Stimulated activated CD8-positive, alpha-beta memory T cell treated with anti-CD3 and anti-CD28 coated beads, Interleukin-7, amount 100 ng/mL, for 48 hours (primary cell): ENCODE results near the gene CAMK4.
"Not testable (repeated sequence)": the region's sequence is repeated elsewhere in the genome, so short reads cannot be mapped to it uniquely, and the experiment has no call there.

Experiments used
- DNase-seq, 2 donors: peaks; one replicate each; pipeline ENCODE4 v3.0.0-alpha.2; 2020; ENCODE audit warnings: low read depth in 1 of 2; ENCODE audit errors: extremely low read depth in 1 of 2

CAMK4 gene

DNA sequence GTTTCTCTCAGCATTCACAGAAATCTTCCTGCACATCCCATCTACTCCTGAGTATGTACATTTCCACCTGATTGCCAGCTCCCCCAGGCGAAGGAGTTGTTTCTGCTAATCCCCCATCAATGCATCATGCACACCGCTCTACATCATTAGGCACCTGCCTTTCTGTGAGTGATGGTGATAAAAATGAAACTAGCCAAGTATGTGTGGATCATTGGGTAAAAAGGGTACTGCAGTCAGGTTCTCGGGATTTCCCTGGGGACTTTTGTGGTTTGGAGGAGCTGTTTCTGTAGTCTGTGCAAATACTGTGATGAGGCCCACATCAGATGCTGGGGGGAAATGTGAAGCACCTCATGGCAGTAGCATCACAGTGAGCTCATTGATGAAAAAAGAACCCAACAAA is 30.4 kb downstream of the CAMK4 start:
- peak; percentile 30 to 81 for DNase-seq

DNA sequence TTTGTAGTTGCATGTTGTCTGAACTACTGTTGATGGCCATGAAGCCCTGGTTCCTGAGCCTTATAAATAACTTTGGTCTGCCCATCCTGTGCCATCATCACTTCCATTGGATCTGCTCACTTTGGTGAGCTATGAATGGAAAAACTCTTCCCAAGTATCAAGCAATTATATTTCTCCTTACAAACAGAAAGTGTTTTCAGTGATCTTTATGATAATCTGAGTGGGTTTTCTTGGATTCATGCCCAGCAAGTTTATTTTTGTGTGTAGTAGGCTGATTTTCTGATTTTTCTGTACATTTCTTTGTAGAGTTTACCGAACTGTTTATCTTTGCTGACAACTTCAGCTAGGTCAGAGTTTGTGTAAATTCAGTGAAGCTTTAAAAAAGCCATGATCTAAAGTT is 31.0 kb downstream of the CAMK4 start:
- DNase-seq: no peak

DNA sequence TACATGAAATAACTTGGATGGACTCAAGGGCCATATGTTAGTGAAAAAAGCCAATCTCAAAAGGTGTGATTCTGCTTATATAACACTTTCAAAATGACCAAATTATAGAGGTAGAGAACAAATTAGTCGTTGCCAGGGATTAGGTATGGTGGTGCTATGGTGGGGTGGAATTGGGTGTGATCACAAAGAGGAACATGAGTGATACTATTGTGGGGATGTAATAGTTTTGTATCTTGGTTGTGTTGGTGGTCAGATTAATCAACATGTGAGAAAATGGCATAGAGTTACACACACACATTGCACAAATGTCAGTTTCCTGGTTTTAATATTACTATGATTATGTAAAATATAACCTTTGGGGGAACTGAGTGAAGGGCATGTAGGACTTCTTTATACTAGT is 31.9 kb downstream of the CAMK4 start:
- no peak for DNase-seq

DNA sequence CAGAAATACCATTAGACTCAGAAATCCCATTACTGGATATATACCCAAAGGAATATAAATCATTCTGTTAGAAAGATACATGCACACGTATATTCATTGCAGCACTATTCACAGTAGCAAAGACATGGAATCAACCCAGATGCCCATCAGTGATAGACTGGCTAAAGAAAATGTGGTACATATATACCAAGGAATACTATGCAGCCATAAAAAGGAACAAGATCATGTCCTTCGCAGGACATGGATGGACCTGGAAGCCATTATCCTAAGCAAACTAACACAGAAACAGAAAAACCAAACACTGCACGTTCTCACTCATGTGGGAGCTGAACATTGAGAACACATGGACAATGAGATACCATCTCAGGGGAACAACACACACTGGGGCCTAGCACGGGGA is 33.4 kb downstream of the CAMK4 start:
- DNase-seq: not testable (repeated sequence)

DNA sequence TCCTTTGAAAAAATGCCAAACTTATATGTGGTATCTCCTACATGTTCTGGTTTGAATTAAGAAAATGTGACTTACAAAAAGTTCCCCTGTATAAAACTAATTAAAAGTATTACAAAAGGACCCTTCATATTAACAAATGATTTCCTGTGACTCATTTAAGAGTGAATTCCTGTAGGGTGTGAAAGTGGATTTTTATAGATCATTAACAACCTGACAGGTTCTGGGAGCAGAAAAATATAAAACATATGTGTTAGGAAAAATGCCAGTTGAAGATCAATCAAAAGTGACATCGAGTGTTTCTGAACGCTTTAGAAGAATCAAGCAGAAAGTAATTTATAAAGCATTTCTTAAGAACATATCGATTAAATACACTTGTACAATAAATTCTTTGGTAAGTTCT is 35.5 kb downstream of the CAMK4 start:
- DNase-seq: no peak

DNA sequence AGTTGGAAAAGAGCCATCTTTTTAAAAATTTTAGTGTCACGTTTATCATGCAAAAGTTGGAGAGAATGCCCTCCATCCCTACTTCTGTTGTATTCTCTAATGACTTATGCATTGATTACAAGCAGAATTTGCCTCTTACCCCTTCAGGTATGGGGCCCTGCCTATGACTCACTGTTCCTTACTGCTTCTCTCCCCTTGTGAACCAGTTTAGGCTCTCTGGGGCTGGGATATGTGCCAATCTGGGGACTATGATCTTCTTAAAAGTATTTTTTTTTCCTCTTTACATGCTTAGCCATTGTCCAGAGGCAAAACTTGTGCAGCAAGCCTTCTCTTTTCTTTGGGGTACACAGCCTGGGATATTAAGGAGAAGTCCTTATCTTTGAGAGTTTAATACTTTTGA is 37.4 kb downstream of the CAMK4 start:
- no peak for DNase-seq

DNA sequence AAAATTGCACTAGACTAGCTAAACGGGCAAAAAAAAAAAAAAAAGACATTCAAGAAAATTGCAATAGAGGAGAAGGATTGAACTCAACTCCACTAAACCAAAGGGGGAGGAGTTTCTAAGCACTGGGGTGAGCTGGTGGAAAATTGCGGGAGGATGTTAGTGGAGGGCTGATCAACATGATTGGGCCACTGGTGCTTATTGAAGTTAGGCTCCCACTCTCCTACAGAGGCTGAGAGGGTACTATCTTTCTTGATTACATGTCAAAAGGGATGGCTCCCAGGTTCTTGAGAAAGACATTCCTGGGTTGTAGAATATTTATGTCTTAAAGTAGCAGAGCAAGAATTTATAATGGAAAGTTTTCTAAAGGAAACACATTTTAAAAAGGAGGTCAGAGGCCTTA is 38.0 kb downstream of the CAMK4 start:
- no peak for DNase-seq

DNA sequence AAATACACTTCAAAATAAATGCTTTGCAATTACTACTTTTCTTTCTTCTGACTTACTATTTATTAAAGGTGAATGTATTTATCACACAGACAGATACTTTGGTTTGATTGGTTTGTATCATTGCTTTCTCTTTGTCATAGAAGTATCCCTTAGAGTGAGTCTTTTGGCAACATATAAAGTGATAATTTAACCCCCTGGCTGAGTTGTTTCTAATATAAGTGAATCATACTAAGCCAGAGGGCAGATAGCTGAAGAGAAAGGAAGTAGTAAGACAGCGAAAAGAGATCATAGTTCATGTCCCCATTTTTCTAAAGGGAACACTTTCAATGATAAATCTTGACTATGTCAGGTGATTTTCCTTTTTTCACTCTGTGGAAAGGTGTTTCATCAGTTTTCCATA is 38.6 kb downstream of the CAMK4 start:
- DNase-seq: no peak

DNA sequence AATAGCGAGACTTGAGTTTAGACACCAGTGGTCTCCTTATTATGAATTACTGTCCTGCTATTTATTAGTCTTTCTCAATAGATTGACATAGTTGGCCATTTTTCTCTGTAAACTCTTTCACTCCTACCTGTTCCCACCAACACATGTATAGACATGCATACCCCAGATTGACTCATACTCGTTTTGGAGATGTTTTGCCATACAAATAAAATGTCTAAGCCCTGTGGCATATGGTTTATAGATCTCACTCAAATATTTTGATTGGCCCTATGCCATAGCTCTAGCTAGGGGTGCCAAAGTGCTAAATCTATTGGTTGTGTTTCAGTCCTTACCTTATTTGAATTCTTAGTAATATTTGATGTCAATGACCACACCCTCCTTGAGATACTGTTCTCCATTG is 42.3 kb downstream of the CAMK4 start:
- DNase-seq: no peak

DNA sequence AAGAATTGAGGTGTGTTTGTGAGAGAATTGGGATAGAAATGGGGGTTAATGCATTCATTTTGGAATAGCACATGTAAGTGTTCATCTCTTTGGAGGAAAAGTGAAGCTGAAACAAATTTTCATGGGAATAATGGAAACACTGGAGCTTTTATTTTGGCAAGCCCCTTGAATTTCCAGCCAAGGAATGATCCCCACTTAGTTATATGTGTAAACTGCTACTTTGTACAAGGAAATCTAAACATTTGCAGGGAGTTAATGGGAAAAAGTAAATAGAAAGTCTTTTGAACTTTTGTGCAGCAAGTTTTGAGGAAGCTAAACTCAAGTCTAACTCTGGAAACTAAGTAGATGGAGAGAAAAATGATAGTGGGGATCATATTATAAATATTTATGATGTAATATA is 44.1 kb downstream of the CAMK4 start:
- DNase-seq: no peak

DNA sequence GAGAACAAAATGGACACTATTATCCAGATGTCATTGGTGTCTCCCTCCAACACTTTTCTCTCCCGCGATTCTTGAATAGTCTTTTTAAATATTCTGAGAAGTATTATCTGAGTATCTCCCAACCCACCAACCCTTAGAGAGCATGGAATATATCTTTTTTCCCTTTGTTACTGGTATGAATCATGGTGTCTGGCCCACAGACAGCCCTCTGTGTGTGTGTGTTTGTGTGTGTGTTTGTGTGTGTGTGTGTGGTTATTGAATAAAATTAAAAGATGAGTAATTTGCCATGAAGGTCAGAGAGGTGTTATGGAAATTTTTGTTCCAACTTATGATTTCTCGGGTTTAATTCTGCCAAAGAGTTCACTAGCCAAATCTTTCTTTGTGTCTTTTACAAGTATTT is 47.7 kb downstream of the CAMK4 start:
- no peak for DNase-seq

DNA sequence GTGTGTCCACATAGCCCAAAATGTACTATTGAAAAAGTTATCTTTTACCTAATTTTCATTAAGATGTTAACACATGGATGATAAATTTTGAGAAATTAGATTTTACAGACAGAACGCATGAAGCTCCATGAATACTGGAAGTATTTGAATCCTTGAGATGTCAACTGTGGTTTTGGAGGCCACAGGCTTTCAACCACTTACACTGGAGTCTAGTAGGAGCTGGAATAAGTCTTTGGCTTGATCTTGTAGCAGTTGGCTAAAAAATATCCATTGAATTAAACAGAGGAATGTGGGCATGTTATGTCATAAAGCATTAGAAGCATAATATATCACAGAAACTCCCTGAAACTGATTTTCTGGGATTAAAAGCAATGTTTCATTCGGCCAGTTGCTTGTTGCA is 52.9 kb downstream of the CAMK4 start:
- no peak for DNase-seq

DNA sequence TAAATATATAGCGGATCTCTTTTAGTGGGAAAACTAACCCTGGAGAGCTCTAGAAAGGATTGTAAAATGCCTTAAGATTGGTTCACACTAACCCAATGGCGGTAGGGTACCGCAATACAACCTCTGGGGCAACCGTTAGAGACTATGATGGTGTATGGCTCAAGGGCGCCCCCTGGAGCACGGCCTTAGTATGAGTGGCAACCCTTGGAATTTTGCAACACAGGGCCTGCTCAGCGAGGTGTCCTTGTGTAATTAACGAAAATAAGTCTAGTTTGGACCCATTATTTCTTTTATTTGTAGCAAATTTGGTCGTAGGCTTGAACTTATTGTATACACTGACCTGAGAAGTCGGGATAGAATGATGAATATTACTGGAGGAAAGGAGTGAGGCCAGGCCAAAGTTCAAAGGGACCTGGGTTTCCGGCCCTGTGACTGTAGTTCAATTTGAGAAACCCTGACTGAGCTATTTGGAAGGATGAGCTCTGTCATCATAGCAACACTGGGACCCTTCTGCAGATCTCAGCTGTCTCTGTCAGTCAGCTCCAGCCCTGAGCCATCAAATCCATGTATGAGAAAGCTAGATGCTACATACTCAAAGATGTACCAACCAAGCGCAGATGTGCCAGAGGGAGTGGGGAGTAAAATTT is 54.8 kb downstream of the CAMK4 start:
- DNase-seq: peak; percentile 55 to 69

DNA sequence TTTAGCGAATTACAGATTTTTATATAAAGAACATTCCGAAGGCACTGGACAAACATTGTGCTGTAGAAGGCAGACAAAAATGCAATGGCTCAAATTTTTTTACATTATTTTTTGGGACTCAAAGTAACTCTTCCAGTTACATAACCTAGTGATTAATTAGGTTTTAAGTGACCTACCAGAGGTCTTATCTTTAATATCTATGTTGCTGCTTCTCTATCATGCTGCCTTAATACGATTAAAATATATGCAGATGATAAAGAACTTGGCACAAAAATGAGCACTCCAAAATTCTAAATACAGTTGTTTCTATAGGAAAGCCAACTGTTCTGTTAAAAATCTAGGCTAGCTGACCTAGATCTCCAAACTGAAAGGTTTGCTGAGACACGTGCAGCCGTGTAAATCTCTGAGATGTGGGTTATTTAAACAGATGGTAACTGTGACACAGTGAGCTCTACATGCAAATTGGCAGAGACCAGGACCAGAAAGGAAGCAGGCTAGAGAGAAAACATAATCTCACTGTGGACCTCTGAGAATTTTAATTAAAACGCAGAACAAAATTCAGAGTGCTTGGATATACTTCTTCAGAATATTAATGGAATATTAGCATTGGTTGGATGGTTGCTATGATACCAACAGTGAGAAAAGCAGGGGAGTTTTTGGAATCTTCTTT is 56.2 kb downstream of the CAMK4 start:
- DNase-seq: no peak

DNA sequence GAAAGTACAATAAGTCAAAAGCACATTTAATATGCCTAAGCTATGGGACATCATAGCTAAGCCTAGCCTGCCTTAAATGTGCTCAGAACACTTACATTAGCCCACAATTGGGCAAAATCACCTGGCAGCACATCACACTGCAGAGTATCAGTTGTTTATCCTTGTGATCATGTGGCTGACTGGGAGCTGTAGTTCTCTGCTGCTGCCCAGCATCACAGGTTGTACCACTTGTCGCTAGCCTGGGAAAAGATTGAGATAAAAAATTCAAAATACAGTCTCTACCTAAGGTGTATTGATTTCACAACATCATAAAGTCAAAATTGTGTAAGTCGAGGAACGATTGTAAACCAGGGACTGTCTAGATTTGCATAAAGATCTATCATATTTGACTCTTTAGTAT is 58.6 kb downstream of the CAMK4 start:
- DNase-seq: no peak

DNA sequence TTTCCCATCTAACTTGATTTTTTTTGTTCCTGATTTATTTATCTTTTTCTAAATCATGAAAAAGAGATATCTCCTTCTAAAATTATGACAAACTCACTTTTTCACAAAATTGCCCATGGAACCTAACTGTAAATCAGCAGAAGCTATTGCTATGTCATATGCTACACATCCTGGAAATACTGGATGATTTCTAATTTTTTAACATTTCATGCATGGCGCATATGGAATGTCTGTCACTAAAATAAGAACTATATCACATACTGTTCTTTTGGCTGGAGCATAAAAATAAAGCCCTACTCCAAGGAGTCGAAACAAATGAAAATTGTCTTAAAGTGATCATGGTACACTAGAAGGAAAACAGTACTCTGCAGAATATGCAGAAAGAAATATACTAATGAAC is 60.6 kb downstream of the CAMK4 start:
- DNase-seq: no peak

DNA sequence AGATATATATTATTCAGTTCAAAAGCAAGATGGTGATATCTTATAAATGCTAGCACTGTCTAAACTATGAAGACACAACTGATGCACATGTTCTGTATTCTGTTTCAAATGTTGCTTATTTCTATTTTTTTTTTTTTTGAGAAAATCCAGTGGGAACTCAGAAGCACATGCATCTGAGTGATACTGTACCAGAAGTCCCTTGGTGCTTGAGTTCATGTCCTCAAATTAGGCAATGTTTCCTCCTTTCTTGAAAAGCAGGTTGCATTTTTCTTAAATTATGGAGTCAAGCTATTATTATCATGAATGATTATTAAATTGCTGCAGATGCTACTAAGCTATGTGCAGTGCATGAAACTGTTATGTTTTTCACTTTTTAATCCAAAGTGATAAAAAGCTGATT is 70.4 kb downstream of the CAMK4 start:
- no peak for DNase-seq

DNA sequence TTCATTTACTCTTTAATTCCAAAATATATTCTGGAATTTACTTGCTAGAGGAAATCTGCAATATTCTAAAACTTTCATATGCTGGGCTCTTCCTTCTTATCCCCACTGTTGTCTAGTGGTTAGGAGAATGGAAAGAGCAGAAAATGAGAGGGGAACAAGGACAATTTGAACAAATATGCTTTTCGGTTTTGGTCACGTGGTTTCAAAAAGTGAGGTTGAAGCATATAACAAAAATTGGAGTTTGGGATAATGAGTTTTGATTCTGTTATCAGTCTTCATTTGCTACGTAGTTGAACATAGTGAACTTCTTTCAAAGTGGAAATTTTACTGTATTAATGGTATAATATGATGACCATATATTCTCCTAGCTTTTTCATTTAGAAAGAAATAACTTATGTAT is 71.5 kb downstream of the CAMK4 start:
- no peak for DNase-seq

DNA sequence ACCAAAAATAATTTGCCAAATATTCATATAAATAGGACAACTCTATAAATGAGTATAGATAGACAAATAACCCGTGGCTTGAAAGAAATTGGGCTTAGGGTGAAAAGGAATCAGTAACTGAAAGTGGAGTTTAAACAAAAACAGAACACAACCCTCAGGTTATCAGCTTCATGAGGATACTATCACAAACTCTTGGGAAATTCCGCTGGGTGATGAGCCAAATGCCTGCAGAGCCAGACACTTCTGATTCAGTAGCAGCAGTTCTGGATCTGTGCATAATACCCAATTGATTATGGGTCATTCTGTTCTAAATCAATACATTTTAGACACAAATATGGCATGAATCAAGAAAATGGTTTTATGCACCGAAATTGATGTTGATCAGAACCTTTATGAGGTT is 72.4 kb downstream of the CAMK4 start:
- DNase-seq: no peak

DNA sequence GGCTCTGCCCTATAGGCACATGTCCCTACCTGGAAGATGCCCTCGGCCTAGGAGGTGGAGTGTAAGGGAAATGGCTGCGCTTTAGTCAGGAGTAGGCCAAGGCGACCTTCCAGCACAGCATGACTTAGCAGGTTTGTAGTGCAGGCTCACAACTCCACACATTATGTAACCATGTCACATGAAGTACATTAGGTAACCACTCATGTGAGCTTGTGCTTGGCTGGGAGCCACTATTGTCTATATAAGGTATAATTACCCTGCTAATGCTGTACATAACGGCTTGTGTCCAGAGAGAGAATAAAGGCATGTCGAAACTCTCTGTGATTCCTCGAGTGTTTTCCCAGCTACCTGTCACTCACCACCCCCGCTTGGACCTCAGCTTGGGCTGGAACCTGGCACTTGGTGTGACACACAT is 74.9 kb downstream of the CAMK4 start:
- no peak for DNase-seq

DNA sequence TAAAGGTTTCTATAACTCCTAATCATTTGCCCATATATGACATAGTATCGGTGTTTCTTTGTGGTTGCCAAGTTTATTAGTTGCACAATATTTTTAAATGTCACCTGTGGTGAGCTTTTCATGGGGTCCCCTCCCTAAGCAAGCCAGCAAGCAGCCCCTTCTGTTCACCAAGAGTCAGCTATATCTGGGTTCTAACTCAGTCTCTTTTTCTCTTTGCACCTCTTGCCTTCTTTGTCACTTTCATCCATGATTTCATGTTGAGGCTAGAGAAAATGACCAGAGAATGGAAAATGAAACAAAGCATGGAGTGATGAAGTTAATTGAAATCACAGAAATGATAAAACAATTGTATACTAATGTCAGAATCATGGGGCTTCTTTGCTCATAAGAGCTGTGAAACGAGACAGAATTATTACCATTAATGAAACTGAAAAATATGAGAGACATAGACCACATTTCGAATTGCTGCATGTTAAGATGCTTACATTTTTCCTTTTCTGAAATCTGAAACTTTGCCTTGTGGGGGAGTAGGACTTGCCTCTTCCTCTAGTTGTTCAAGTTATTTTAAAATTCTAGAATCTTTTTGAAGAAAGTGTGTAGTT is 75.7 kb downstream of the CAMK4 start:
- no peak for DNase-seq

DNA sequence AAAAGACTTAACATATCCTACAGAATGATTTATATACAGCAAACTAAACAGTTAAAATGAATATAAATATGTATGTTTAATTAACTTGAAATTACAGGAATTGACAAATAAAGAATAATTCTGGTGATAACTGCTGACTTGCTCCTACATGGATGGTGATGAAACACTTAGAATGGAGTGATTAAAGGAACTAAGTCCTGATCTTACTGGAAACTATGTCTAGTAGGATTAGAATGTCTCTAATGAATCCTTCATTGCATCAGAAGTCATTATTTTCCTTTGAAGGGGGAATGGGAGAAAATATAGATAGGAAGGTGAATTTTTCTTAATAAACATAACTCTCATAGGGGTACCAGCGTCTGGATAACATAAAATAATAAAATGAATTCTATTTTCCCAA is 77.1 kb downstream of the CAMK4 start:
- DNase-seq: no peak

DNA sequence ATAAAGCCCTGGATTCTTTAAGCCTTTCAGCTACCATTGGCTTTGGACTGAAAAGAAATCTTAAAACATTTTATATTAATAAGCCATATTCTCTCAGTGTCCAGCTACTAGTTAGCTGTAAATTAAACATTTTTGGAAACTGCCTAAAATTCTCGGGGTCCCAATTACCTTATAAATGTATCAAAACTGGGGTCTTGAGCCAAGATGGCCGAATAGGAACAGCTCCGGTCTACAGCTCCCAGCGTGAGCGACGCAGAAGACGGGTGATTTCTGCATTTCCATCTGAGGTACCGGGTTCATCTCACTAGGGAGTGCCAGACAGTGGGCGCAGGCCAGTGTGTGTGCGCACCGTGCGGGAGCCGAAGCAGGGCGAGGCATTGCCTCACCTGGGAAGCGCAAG is 77.9 kb downstream of the CAMK4 start:
- not testable (repeated sequence) for DNase-seq
